ENCODE results near the gene COX5A.
"Not testable (repeated sequence)": the region's sequence is repeated elsewhere in the genome, so short reads cannot be mapped to it uniquely, and the experiment has no call there.

The COX5A gene

GRCh38 chr15:74887537-74888193 is 50.2 kb downstream of the COX5A start:
- H3K27me3 Mint-ChIP-seq; intact Hi-C loops (cut with micrococcal nuclease); H3K9me3 Mint-ChIP-seq; H3K4me3 Mint-ChIP-seq: not testable (repeated sequence)
- peak overlapping the region; percentile 53 for H3K27ac Mint-ChIP-seq
- H3K4me1 Mint-ChIP-seq (ENCODE audit: low read depth): peaks cover 77% of the 10 kb centered on the region
- peaks cover 23% of the 10 kb centered on the region for H3K36me3 Mint-ChIP-seq (ENCODE audit: low read depth)

GRCh38 chr15:74885461-74885860 is 52.4 kb downstream of the COX5A start:
- Mint-ChIP-seq H3K4me3 (peak overlapping the region; percentile 51), H3K27me3 (no peaks in the 10 kb centered on the region), H3K9me3 (peaks cover 9% of the 10 kb centered on the region), H3K4me1 (ENCODE audit: low read depth) (peaks cover 62% of the 10 kb centered on the region), H3K36me3 (ENCODE audit: low read depth) (peaks cover 7% of the 10 kb centered on the region), H3K27ac (peak overlapping the region; percentile 91)
- intact Hi-C loops (cut with micrococcal nuclease): no loop called here

DNA sequence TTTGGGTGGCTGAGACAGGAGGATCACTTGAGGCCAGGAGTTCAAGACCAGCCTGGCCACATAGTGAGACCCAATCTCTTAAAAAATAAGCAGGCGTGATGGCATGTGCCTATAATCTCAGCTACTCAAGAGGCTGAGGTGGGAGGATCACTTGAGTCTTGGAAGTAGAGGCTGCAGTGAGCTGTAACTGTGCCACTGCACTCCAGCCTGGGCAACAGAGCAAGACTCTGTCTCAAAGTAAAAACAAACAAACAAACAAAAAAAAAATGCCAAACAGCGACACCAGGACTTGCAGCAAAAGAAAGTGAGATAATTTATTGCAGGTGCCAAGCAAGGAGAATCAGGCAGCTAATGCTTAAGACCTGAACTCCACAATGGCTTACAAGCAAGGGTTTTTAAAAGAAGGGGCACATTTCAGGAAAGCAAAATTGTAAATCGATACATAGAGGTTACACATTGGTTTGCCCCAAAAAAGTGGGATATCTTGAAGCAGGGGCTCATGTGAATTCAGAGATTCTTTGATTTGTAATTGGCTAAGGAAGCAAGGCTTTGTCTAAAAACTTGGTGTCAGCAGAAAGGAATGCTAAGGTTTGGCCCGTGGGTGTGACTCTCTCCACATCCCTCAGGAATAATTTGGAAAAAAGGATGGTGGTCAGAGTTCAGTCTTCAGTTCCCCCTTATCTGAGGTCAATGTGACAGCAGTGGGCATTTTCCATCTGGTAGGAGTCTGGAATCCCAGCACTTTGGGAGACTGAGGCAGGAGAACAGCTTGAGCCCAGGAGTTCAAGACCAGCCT is 53.2 kb downstream of the COX5A start:
- intact Hi-C loops (cut with micrococcal nuclease): no loop called here
- peaks cover 54% of the 10 kb centered on the region for H3K4me1 Mint-ChIP-seq (ENCODE audit: low read depth)
- peaks cover 9% of the 10 kb centered on the region for H3K9me3 Mint-ChIP-seq
- H3K4me3 Mint-ChIP-seq: peak overlapping the region; percentile 44
- H3K27ac Mint-ChIP-seq: peak overlapping the region; percentile 91
- no peaks in the 10 kb centered on the region for H3K27me3 Mint-ChIP-seq
- H3K36me3 Mint-ChIP-seq (ENCODE audit: low read depth): peaks cover under 1% of the 10 kb centered on the region

DNA sequence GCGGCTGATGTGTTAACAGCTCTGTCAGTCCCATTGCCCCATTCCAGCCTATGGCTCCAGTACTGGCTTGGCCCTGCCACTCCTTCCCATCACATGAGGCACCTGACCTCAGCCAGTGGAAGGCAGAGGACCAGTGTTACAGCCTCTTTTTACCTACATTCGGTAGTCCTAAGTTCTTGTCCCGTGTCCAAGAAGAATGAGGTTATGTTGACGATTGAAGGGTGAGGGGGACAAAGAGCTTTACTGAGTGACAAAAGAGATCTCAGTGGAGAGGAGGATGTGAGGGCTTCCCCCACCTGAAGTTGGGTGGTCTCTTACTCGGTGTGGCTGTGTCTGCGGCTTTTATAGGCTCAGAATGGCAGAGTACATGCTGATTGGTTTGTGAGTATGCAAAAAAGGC is 55.3 kb downstream of the COX5A start:
- Mint-ChIP-seq H3K27ac (no peak overlapping the region), H3K4me1 (ENCODE audit: low read depth) (peaks cover 45% of the 10 kb centered on the region), H3K9me3 (peaks cover 9% of the 10 kb centered on the region), H3K4me3 (no peak overlapping the region), H3K36me3 (ENCODE audit: low read depth) (no peaks in the 10 kb centered on the region), H3K27me3 (no peaks in the 10 kb centered on the region)
- intact Hi-C loops (cut with micrococcal nuclease): no loop called here

- Mint-ChIP-seq H3K36me3 (ENCODE audit: low read depth) (peaks cover under 1% of the 10 kb centered on the region), H3K4me1 (ENCODE audit: low read depth) (peaks cover 29% of the 10 kb centered on the region), H3K27ac (no peak overlapping the region), H3K4me3 (no peak overlapping the region), H3K9me3 (peaks cover 9% of the 10 kb centered on the region), H3K27me3 (peaks cover 1% of the 10 kb centered on the region)
- intact Hi-C loops (cut with micrococcal nuclease): no loop called here
Measured at GRCh38 chr15:74878273-74878672, 59.6 kb downstream of the COX5A start.

GRCh38 chr15:74873756-74874424 is 64.0 kb downstream of the COX5A start:
- intact Hi-C loops (cut with micrococcal nuclease): loop anchor here (2.0 kb wide), 1 partner anchor 17 kb away; the partner anchor contains the start of gene MPI
- H3K27me3 Mint-ChIP-seq: peaks cover 1% of the 10 kb centered on the region
- H3K27ac Mint-ChIP-seq: peak overlapping the region; percentile 96
- peaks cover 40% of the 10 kb centered on the region for H3K36me3 Mint-ChIP-seq (ENCODE audit: low read depth)
- no peaks in the 10 kb centered on the region for H3K9me3 Mint-ChIP-seq
- peaks cover 51% of the 10 kb centered on the region for H3K4me1 Mint-ChIP-seq (ENCODE audit: low read depth)
- H3K4me3 Mint-ChIP-seq: peak overlapping the region; percentile 95

GRCh38 chr15:74873036-74873755 is 64.7 kb downstream of the COX5A start, which contains the start of gene SCAMP2:
Gene SCAMP2 (minus strand): TSS chr15:74873365. CDS start chr15:74873255, 110 bp downstream.
- peaks cover 52% of the 10 kb centered on the region for H3K4me1 Mint-ChIP-seq (ENCODE audit: low read depth)
- intact Hi-C loops (cut with micrococcal nuclease): loop anchor here (2.0 kb wide), 1 partner anchor 18 kb away; the partner anchor contains the start of gene MPI
- H3K9me3 Mint-ChIP-seq: no peaks in the 10 kb centered on the region
- peaks cover 45% of the 10 kb centered on the region for H3K36me3 Mint-ChIP-seq (ENCODE audit: low read depth)
- peak within 1 kb of the TSS; percentile 95 for H3K4me3 Mint-ChIP-seq
- peaks cover 1% of the 10 kb centered on the region for H3K27me3 Mint-ChIP-seq
- peak within 1 kb of the TSS; percentile 96 for H3K27ac Mint-ChIP-seq

DNA sequence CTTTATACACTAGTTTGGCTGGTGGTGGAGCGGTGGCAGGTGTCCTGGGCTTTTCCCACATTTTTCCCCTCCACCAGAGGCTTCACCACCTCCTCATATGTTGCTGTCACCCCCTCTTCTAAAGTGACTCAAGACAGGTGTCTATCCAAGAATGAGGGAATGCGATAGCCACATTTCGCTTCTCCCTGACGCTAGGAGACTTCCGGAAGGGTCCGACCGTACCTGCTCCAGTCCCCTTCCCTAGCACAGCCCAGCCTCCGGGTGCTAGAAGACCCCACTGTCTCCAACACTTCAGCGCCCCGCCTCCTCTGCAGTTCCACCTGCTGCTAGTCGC is 65.2 kb downstream of the COX5A start:
- intact Hi-C loops (cut with micrococcal nuclease): loop anchor here (2.0 kb wide), 1 partner anchor 18 kb away; the partner anchor contains the start of gene MPI
- Mint-ChIP-seq H3K9me3 (no peaks in the 10 kb centered on the region), H3K4me3 (peak overlapping the region; percentile 95), H3K27ac (peak overlapping the region; percentile 96), H3K4me1 (ENCODE audit: low read depth) (peaks cover 57% of the 10 kb centered on the region), H3K36me3 (ENCODE audit: low read depth) (peaks cover 45% of the 10 kb centered on the region), H3K27me3 (peaks cover 1% of the 10 kb centered on the region)

- Mint-ChIP-seq H3K9me3 (no peaks in the 10 kb centered on the region), H3K4me3 (peak overlapping the region; percentile 95), H3K27ac (peak overlapping the region; percentile 96), H3K27me3 (peaks cover 1% of the 10 kb centered on the region), H3K4me1 (ENCODE audit: low read depth) (peaks cover 72% of the 10 kb centered on the region), H3K36me3 (ENCODE audit: low read depth) (peaks cover 66% of the 10 kb centered on the region)
- intact Hi-C loops (cut with micrococcal nuclease): no loop called here
Measured at GRCh38 chr15:74870436-74871215, 67.2 kb downstream of the COX5A start.

Measured in dendritic cell treated with granulocyte-macrophage colony-stimulating factor and Interleukin-4, amounts not matched to agents 40 ng/mL and 50 ng/mL, for 4 days (primary cell).